ENCODE data around the gene STARD4.
A peak's percentile ranks its signal among the peaks of the same experiment; 100 is the strongest.

Gene STARD4

GRCh38 chr5:111552896-111553295 lies 40.6 kb upstream of the STARD4 start:
- TF ChIP-seq, protein P1, sequence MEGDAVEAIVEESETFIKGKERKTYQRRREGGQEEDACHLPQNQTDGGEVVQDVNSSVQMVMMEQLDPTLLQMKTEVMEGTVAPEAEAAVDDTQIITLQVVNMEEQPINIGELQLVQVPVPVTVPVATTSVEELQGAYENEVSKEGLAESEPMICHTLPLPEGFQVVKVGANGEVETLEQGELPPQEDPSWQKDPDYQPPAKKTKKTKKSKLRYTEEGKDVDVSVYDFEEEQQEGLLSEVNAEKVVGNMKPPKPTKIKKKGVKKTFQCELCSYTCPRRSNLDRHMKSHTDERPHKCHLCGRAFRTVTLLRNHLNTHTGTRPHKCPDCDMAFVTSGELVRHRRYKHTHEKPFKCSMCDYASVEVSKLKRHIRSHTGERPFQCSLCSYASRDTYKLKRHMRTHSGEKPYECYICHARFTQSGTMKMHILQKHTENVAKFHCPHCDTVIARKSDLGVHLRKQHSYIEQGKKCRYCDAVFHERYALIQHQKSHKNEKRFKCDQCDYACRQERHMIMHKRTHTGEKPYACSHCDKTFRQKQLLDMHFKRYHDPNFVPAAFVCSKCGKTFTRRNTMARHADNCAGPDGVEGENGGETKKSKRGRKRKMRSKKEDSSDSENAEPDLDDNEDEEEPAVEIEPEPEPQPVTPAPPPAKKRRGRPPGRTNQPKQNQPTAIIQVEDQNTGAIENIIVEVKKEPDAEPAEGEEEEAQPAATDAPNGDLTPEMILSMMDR (conservative IDR thresholded peaks at IDR 0.05) = no peak
- H3K27ac ChIP-seq = no peak overlapping the region

GRCh38 chr5:111552492-111552891 lies 40.2 kb upstream of the STARD4 start:
- TF ChIP-seq, protein P1 (conservative IDR thresholded peaks at IDR 0.05) = no peak
- no peak overlapping the region for H3K27ac ChIP-seq

GRCh38 chr5:111551569-111552275 lies 39.4 kb upstream of the STARD4 start:
- no peak overlapping the region for H3K27ac ChIP-seq
- TF ChIP-seq, protein P1 (conservative IDR thresholded peaks at IDR 0.05) = no peak

- TF ChIP-seq, protein P1 (conservative IDR thresholded peaks at IDR 0.05) = no peak
- no peak overlapping the region for H3K27ac ChIP-seq
Observed at GRCh38 chr5:111551161-111551560, 38.8 kb upstream of the STARD4 start.

DNA sequence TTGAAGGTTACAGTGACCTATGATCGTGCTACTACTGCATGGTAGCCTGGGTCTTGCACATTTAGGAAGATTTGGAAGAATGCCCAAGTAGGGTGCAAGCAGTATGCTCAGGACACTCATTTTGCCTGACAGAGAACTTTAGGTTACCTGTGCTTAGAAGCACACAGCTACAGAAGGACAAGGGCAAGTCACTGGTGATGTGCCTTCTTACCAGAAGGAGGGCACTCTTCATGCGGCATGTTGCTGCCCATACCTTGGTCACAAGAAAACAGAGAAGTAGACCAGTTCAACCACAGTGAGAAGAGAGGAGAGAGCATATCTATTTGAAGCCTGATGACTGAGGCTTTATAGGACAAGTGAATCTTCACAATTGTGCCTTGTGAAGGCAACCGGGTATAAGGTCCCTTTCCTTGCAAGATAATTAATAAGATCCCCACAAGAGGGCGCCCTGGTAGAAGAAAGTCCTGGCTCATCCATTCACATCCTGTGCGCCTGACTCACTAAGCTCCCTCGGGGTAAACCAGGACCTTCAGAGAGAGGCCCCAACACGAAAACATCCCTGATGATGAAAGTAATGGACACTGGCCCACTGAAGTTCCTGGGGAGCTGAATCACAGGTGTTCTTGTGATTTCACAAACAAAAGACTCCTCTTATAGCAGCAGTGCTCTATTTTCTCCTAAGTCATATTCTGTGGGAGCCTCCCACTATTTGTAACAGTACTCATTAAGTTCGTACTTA lies 38.1 kb upstream of the STARD4 start:
- TF ChIP-seq, protein P1 (conservative IDR thresholded peaks at IDR 0.05) = peak; percentile 72
- H3K27ac ChIP-seq = no peak overlapping the region

DNA sequence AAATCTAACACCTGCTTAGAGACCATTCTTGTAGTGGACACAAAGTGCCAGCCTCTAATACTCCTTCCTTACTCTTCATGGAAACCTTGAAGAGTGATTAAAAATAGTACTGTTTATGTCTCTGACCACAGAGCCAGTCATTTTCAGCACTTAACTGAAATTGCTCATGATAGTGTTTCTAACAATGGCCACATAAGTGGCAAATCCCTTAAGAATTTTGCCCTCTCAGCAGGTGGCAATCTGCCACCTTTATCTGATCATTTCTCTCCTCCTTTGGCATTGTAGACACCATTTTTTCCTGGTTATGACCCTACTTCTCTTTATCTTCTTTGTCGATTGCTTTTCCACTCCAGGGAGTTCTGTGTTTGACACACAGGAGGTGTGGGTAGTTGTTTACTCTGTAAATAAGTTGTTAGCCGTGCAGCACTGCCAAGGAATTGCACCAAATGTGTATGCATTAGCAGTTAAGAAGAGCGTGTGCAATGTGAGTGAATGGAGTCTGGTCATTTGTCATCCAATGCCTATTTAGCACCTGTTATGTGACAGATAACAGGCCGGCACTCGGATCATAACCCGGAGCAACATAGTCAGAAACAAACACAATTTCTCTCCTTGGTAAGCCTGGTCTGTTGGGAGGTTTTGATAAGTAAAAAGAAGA lies 36.8 kb upstream of the STARD4 start:
- TF ChIP-seq, protein P1 (conservative IDR thresholded peaks at IDR 0.05) = no peak
- H3K27ac ChIP-seq = no peak overlapping the region

GRCh38 chr5:111548348-111548950 lies 36.1 kb upstream of the STARD4 start:
- H3K27ac ChIP-seq = no peak overlapping the region
- TF ChIP-seq, protein P1 (conservative IDR thresholded peaks at IDR 0.05) = no peak
